BJ (cell line): Measurements from ENCODE around the gene CCDC137. TPM values are rescaled to one million over a fixed set of nuclear protein-coding genes. Genes with fewer than 3 reads are reported as not detected.

Source experiments
- CTCF ChIA-PET: fragments of 350-600 bp; formaldehyde crosslinking; extraction: SDS; loops from one replicate; lab custom pipeline; 2021; ENCODE audit warnings: antibody characterized with exemption, inconsistent platforms; lab: Yijun Ruan, JAX
- POLR2A ChIA-PET: fragments of 300-600 bp; sonication (Branson Sonifier 250); formaldehyde crosslinking; extraction: SDS; loops from one replicate; lab custom pipeline; 2021; ENCODE audit warnings: antibody characterized with exemption; lab: Charles Lee
- DNase-seq: peaks from one replicate; pipeline ENCODE4 v3.0.0-alpha.2; 2011; ENCODE audit warnings: low read depth
- H3K27me3 ChIP-seq: 2 replicates; pipeline ENCODE4 v1.6.0; 2011; ENCODE audit warnings: low read length; ENCODE audit not compliant: control insufficient read depth, insufficient read depth
- H3K36me3 ChIP-seq: 2 replicates; pipeline ENCODE4 v1.5.1; 2011; ENCODE audit warnings: low read length; ENCODE audit not compliant: control insufficient read depth, insufficient read depth
- H3K4me3 ChIP-seq: 2 replicates; pipeline ENCODE4 v1.5.1; 2011; ENCODE audit warnings: low read depth, mild to moderate bottlenecking, control low read depth, low read length
- polyA plus RNA-seq: library from polyadenylated mRNA; depleted of rRNA; stranded (reverse); fragments of >200 nt; gene quantifications from 2 replicates; pipeline ENCODE4 v1.2.3, GENCODE V29; 2011
- TF ChIP-seq, protein P1 (sequence below): IDR thresholded peaks from 2 replicates; pipeline ENCODE4 v1.5.1; 2011; ENCODE audit warnings: low read depth, mild to moderate bottlenecking, control low read depth, inconsistent platforms, low read length, moderate library complexity; ENCODE audit not compliant: insufficient read depth

Gene CCDC137
- polyA plus RNA-seq, 1 experiment = 10.9 TPM

DNA sequence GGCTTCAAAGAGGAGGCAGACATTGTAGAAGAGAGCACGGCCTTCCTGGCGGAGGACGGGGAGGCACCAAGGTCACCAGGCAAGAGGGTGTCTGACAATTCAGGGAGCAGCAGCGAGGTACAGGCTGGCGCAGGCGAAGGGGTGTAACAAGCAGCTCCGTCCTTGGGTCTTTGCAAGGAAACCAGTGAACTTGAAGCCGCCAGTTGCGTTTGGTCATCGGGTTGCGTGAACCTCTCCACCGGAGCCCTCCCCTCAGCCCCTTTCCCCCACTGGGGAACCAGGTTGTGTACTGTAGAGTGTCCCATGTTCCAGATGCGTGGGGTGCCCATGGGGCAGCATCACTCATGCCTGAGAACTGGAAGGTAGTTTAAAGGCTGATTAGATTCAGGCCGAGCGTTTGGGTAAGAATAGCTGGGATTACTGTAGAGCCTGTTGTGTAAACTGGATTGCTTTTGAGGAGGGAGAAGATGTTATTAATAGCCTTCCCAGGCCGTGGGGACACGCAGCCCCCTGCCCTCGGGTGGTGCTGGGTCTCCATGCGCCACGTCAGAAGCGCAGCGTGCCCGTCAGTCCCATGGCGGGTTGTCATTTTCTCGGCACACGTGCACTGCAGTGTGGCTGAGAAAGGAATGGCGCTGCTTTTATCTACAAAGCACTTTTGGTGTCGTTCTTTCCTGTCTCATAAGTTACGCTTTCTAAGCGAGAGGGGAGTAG lies 39.1 kb downstream of the CCDC137 start:
- no peak for DNase-seq
- ChIA-PET POLR2A (no interaction called here), CTCF (no interaction called here)
- TF ChIP-seq, protein P1, sequence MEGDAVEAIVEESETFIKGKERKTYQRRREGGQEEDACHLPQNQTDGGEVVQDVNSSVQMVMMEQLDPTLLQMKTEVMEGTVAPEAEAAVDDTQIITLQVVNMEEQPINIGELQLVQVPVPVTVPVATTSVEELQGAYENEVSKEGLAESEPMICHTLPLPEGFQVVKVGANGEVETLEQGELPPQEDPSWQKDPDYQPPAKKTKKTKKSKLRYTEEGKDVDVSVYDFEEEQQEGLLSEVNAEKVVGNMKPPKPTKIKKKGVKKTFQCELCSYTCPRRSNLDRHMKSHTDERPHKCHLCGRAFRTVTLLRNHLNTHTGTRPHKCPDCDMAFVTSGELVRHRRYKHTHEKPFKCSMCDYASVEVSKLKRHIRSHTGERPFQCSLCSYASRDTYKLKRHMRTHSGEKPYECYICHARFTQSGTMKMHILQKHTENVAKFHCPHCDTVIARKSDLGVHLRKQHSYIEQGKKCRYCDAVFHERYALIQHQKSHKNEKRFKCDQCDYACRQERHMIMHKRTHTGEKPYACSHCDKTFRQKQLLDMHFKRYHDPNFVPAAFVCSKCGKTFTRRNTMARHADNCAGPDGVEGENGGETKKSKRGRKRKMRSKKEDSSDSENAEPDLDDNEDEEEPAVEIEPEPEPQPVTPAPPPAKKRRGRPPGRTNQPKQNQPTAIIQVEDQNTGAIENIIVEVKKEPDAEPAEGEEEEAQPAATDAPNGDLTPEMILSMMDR = no peak
- Histone ChIP-seq H3K27me3 (no peaks in the 10 kb centered on the region), H3K36me3 (peaks cover 33% of the 10 kb centered on the region), H3K4me3 (no peak overlapping the region)

DNA sequence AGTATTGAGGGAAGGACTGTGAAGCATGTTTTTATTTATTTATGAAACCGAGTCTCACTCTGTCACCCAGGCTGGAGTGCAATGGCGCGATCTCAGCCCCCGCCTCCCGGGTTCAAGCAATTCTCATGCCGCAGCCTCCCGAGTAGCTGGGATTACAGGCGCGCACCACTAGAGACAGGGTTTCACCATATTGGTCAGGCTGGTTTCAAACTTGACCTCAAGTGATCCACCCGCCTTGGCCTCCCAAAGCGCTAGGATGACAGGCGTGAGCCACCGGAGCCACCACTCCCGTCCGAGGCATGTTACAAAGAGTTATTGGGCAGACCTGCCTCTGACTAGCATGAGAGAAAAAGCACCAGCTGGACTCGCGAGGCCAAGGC lies 39.7 kb downstream of the CCDC137 start:
- H3K36me3 ChIP-seq = peaks cover 29% of the 10 kb centered on the region
- H3K27me3 ChIP-seq = no peaks in the 10 kb centered on the region
- CTCF ChIA-PET = no interaction called here
- H3K4me3 ChIP-seq = no peak overlapping the region
- POLR2A ChIA-PET = no interaction called here
- TF ChIP-seq, protein P1 = no peak
- DNase-seq = no peak

DNA sequence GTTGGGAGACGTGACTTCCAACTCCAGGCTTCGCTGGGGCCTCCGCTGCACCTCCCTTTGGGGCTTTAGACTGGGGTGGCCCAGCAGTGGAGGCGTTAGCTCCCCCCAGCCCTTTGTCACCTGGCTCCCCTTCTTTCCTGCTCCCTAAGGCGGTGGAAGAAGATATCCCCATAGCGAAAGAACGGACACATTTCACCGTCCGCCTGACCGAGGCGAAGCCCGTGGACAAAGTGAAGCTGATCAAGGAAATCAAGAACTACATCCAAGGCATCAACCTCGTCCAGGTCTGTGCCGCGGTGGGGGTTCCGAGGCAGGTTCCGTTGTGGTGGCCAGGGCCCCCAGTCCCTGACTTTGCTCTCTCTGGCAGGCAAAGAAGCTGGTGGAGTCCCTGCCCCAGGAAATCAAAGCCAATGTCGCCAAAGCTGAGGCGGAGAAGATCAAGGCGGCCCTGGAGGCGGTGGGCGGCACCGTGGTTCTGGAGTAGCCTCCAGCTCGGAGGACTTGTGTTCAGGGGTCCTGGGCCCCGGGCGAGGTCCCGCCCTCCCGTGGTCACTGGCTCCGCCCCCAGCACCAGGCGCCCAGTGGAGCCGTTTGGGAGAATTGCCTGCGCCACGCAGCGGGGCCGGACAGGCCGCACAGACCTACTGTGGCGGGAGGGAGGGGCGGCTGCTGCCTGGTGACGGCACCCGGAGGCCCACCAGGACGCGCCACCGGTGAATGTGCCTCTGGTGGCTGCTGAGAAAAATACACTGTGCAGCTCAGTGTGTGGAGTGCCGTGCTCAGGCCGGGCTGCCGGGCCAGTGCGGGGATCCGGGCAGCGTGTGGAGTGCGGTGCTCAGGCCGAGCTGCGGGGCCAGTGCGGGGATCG lies 40.5 kb downstream of the CCDC137 start:
- ChIA-PET CTCF (no interaction called here), POLR2A (interaction anchor here (0.6 kb wide), 1 partner anchor 24 kb away, joined by 3 read pairs; no protein-coding TSS in a partner anchor)
- TF ChIP-seq, protein P1 = no peak
- Histone ChIP-seq H3K27me3 (no peaks in the 10 kb centered on the region), H3K36me3 (peaks cover 23% of the 10 kb centered on the region), H3K4me3 (no peak overlapping the region)
- DNase-seq = no peak

DNA sequence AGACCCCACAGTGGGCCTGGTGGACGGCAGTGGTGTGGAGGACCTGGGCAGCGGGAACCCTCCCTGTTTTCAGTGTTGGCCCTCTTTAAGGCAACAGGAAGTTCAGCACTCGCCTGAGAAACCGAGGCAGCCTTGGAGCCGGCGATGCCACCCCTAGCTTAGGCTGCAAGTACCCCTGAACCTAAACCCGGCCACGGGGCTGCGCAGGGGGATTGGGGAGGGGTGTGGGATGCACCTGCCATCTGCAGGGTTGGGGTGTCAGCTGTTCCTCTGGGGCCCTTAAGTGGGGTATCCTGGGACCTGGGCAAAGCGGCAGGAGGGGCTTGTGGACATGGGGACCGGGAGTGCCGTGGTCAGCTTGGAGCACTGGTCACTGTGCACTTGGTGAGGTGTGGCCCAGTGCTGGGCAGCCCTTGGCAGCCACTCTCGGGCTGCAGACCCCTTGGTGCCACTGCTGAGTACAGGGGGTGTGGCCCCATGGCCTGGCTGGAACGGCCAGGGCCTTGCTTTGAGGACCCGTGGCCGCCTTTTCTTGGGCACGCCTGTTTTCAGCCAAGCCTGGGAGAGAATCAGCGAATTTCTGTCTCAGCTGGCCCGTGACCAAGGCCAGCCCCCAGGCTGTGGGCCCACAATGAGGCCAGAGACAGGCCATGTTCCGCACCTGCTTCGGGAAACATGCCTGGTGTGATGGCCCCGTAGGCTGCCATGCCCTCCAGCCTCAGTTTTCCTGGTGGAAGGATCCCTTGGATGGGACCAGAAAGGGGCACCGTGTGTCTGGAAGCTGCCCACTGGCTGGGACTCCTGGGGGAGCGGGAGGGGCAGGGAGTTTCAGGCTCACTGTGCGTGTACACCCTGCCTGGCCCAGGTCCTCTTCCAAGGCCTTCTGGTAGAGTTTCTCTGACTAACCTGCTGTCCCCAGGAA lies 41.4 kb downstream of the CCDC137 start:
- CTCF ChIA-PET = no interaction called here
- Histone ChIP-seq H3K27me3 (no peaks in the 10 kb centered on the region), H3K36me3 (peaks cover 23% of the 10 kb centered on the region), H3K4me3 (no peak overlapping the region)
- TF ChIP-seq, protein P1 = no peak
- POLR2A ChIA-PET = no interaction called here
- DNase-seq = no peak
